PC-3 (cell line): ENCODE data around the gene ERCC3. TPM values are rescaled to one million over a fixed set of nuclear protein-coding genes. Genes with fewer than 3 reads are reported as not detected.

Source experiments
- ATAC-seq: fragments of 200-7000 bp; cut with Tn5 transposase; 2 replicates; pipeline ENCODE4 v1.9.1; 2020; ENCODE audit warnings: mild to moderate bottlenecking, moderate library complexity
- Bru-seq: library from RNA; stranded (reverse); fragments of 400-500 nt; gene quantifications from one replicate; lab custom pipeline; 2021; lab: Mats Ljungman, UMichigan
- BruChase-seq, 2 experiments: library from RNA; stranded (reverse); fragments of 400-500 nt; gene quantifications; one replicate each; lab custom pipeline; 2021; lab: Mats Ljungman, UMichigan
- BruUV-seq: library from RNA; stranded (reverse); fragments of 400-500 nt; replicated peaks from 2 replicates; lab custom pipeline; 2021; lab: Mats Ljungman, UMichigan
- CTCF ChIA-PET: fragments of 300-600 bp; sonication (Branson Sonifier 250); formaldehyde crosslinking; loops from one replicate; lab custom pipeline; 2022; ENCODE audit warnings: antibody characterized with exemption; lab: Charles Lee
- POLR2A ChIA-PET: fragments of 300-600 bp; sonication (Branson Sonifier 250); formaldehyde crosslinking; loops from one replicate; lab custom pipeline; 2022; ENCODE audit warnings: antibody characterized with exemption; ENCODE audit not compliant: unreplicated experiment; lab: Charles Lee
- DNase-seq: peaks from one replicate; pipeline ENCODE4 v3.0.0-alpha.2; 2015
- H2AFZ ChIP-seq: fragments of 300-600 bp; sonication (generic); 2 replicates; pipeline ENCODE4 v1.6.0; 2016; ENCODE audit warnings: antibody characterized with exemption, low read length
- H3F3A ChIP-seq: fragments of 300-600 bp; sonication (generic); one replicate; pipeline ENCODE4 v1.6.0; 2017; ENCODE audit warnings: antibody characterized with exemption, low read length, control low read depth, mild to moderate bottlenecking; ENCODE audit not compliant: unreplicated experiment
- H3K27ac ChIP-seq: fragments of 300-600 bp; sonication (generic); 2 replicates; pipeline ENCODE4 v1.5.1; 2016; ENCODE audit warnings: mild to moderate bottlenecking, low read length
- H3K27me3 ChIP-seq: fragments of 300-600 bp; sonication (generic); 2 replicates; pipeline ENCODE4 v1.6.1; 2016; ENCODE audit warnings: low read length, mixed read lengths
- H3K36me3 ChIP-seq: fragments of 300-600 bp; sonication (generic); 2 replicates; pipeline ENCODE4 v1.6.1; 2016; ENCODE audit warnings: low read depth, mixed run types, low read length, mixed read lengths
- H3K4me1 ChIP-seq: fragments of 300-600 bp; sonication (generic); 2 replicates; pipeline ENCODE4 v1.5.1; 2016; ENCODE audit warnings: low read length; ENCODE audit not compliant: insufficient read depth
- H3K4me2 ChIP-seq: fragments of 300-600 bp; sonication (generic); 2 replicates; pipeline ENCODE4 v1.6.0; 2016; ENCODE audit warnings: low read length
- H3K4me3 ChIP-seq: fragments of 300-600 bp; sonication (generic); 2 replicates; pipeline ENCODE4 v1.5.1; 2016; ENCODE audit warnings: mild to moderate bottlenecking, low read length, mixed read lengths
- H3K79me2 ChIP-seq: fragments of 300-600 bp; sonication (generic); 2 replicates; pipeline ENCODE4 v1.6.1; 2017; ENCODE audit warnings: low read length, mixed read lengths
- H3K9ac ChIP-seq: fragments of 300-600 bp; sonication (generic); 2 replicates; pipeline ENCODE4 v1.6.0; 2016; ENCODE audit warnings: mild to moderate bottlenecking, low read length
- H3K9me2 ChIP-seq: fragments of 300-600 bp; sonication (generic); replicated peaks from 2 replicates; pipeline ENCODE4 v1.6.1; 2016; ENCODE audit warnings: mixed run types, low read length, mixed read lengths
- H3K9me3 ChIP-seq: fragments of 300-600 bp; sonication (generic); 2 replicates; pipeline ENCODE4 v1.6.1; 2016; ENCODE audit warnings: low read length, mixed read lengths
- H4K20me1 ChIP-seq: fragments of 300-600 bp; sonication (generic); 2 replicates; pipeline ENCODE4 v1.6.1; 2016; ENCODE audit warnings: low read length, mixed read lengths
- CTCF ChIP-seq: fragments of 300-600 bp; sonication (generic); conservative IDR thresholded peaks from 2 replicates; pipeline ENCODE4 v1.5.1; 2017; ENCODE audit warnings: antibody characterized with exemption, low read depth, mild to moderate bottlenecking, low read length
- EZH2 ChIP-seq: fragments of 300-600 bp; sonication (generic); IDR thresholded peaks from one replicate; pipeline ENCODE4 v1.6.1; 2017; ENCODE audit warnings: antibody characterized with exemption, mild to moderate bottlenecking, low read length; ENCODE audit not compliant: unreplicated experiment
- EZH2phosphoT487 ChIP-seq: fragments of 300-600 bp; sonication (generic); IDR thresholded peaks from 2 replicates; pipeline ENCODE4 v1.6.1; 2018; ENCODE audit warnings: mild to moderate bottlenecking, antibody characterized with exemption, low read length, borderline replicate concordance
- intact Hi-C: fragments of 100-400 bp; cut with micrococcal nuclease; formaldehyde crosslinking; loops from 2 replicates; pipeline ENCODE4 v1.9.0; 2023
- long read RNA-seq: library from polyadenylated mRNA; unstranded; transcript quantifications from one replicate; pipeline ENCODE4 v2.0.0, GENCODE V29; 2021; ENCODE audit not compliant: unreplicated experiment
- total RNA-seq: library from RNA; depleted of rRNA; stranded (reverse); fragments of >200 nt; gene quantifications from 2 replicates; pipeline ENCODE4 v1.2.3, GENCODE V29; 2014; rRNA removed

Gene ERCC3
- total RNA-seq (39.0 and 44.3 TPM in 2 replicates), Bru-seq, nascent RNA (percentile 79 among the genes with signal in this experiment), BruChase-seq, experiment 1, labeled RNA remaining after a 6-hour chase (percentile 85 among the genes with signal in this experiment), BruChase-seq, experiment 2, labeled RNA remaining after a 2-hour chase (percentile 81 among the genes with signal in this experiment)
- long read RNA-seq, full-length matches to known transcripts = 89 of 122 reads
- long read RNA-seq, partial matches to known transcripts = 7 of 122 reads
- long read RNA-seq, other reads (novel, unspliced or antisense) = 26 of 122 reads

GRCh38 chr2:127293748-127294562, at the start of gene ERCC3:
Gene ERCC3 (minus strand): TSS chr2:127294144. CDS start chr2:127294081, 63 bp downstream.
- ChIA-PET CTCF (interaction anchor here (1.1 kb wide), 2 partner anchors 96 to 97 kb away, joined by 4 to 9 read pairs; no protein-coding TSS in a partner anchor), POLR2A (interaction anchor here (0.6 to 0.7 kb wide), 2 partner anchors 97 to 216 kb away, joined by 4 to 5 read pairs; no protein-coding TSS in a partner anchor)
- Histone ChIP-seq H3K36me3 (peaks cover 27% of the 10 kb centered on the region), H3K4me1 (peaks cover 14% of the 10 kb centered on the region), H4K20me1 (no peaks in the 10 kb centered on the region), H2AFZ (peak within 1 kb of the TSS; percentile 90), H3K79me2 (peaks cover 41% of the 10 kb centered on the region), H3K9ac (peak within 1 kb of the TSS; percentile 98), H3K9me2 (no peaks in the 10 kb centered on the region), H3F3A (no peaks in the 10 kb centered on the region), H3K27ac (peak within 1 kb of the TSS; percentile 49), H3K4me2 (peak within 1 kb of the TSS; percentile 99), H3K4me3 (peak within 1 kb of the TSS; percentile 100), H3K9me3 (no peaks in the 10 kb centered on the region), H3K27me3 (no peaks in the 10 kb centered on the region)
- TSS peak; percentile 82 for BruUV-seq
- TF ChIP-seq EZH2phosphoT487 = no peak
- TF ChIP-seq EZH2 = no peak
- no peak for TF ChIP-seq CTCF
- ATAC-seq (peak; percentile 96), DNase-seq (peak; percentile 78)
- intact Hi-C loops = loop anchor here (2.0 kb wide), 1 partner anchor 67 kb away; no protein-coding TSS in a partner anchor

GRCh38 chr2:127343277-127343676, 49.3 kb upstream of the ERCC3 start:
- Histone ChIP-seq H3K4me3 (no peak overlapping the region), H3K9me3 (no peaks in the 10 kb centered on the region), H3F3A (no peaks in the 10 kb centered on the region), H3K36me3 (peaks cover 6% of the 10 kb centered on the region), H4K20me1 (peaks cover 4% of the 10 kb centered on the region; the same call in 1 of the 2 replicates), H2AFZ (no peak overlapping the region), H3K27ac (no peak overlapping the region), H3K27me3 (no peaks in the 10 kb centered on the region), H3K9me2 (no peaks in the 10 kb centered on the region), H3K9ac (no peak overlapping the region), H3K4me2 (no peak overlapping the region), H3K4me1 (no peaks in the 10 kb centered on the region), H3K79me2 (peaks cover 50% of the 10 kb centered on the region)
- BruUV-seq = no TSS peak
- TF ChIP-seq CTCF (no peak), EZH2phosphoT487 (no peak), EZH2 (no peak)
- intact Hi-C loops = no loop called here
- ChIA-PET POLR2A (no interaction called here), CTCF (no interaction called here)
- DNase-seq (no peak), ATAC-seq (no peak)
